NCI-H2029 treated with DMSO at 0.1 percent for 48 hours (cell line): ENCODE data around the gene G6PD.
A peak's percentile ranks its signal among the peaks of the same experiment; 100 is the strongest.

Experiments
- DNase-seq: peaks from one replicate; lab custom pipeline; 2025; lab: John Stamatoyannopoulos, UW

The G6PD gene

GRCh38 chrX:154487518-154488290 lies 58.9 kb downstream of the G6PD start:
- no peak for DNase-seq

GRCh38 chrX:154486396-154487207 lies 60.0 kb downstream of the G6PD start, which contains the start of gene UBL4A:
UBL4A (minus strand) TSS chrX:154486615; CDS start chrX:154486584, 31 bp downstream.
- no peak for DNase-seq

- no peak for DNase-seq
Observed at GRCh38 chrX:154486052-154486395, 60.6 kb downstream of the G6PD start.

- DNase-seq, result peak; percentile 60
Observed at GRCh38 chrX:154485150-154486051, 61.2 kb downstream of the G6PD start.

GRCh38 chrX:154484255-154485149 lies 62.1 kb downstream of the G6PD start:
- DNase-seq, result no peak

GRCh38 chrX:154483325-154483724 lies 63.3 kb downstream of the G6PD start:
- DNase-seq, result no peak

GRCh38 chrX:154482786-154483185 lies 63.9 kb downstream of the G6PD start:
- no peak for DNase-seq

- DNase-seq, result no peak
Observed at GRCh38 chrX:154481911-154482601, 64.6 kb downstream of the G6PD start.
